ENCODE measurements around the gene B4GALT3. TPM values are rescaled to one million over a fixed set of nuclear protein-coding genes. Genes with fewer than 3 reads are reported as not detected.
A peak's percentile ranks its signal among the peaks of the same experiment; 100 is the strongest.

B4GALT3 gene
- total and polyA plus RNA-seq, 9 of the 15 experiments (the other 6 are each of a cell fraction or from before 2014, with no cell fraction given), result 31.2 to 103 (median 46.1) TPM

GRCh38 chr1:161191971-161192370 lies 14.7 kb upstream of the B4GALT3 start:
- FAIRE-seq (no peak), ATAC-seq (no peak), DNase-seq (ENCODE audit: extremely low read depth in 1 of 4, low spot score in 3 of 4) (no peak)
- Histone ChIP-seq H3K9me3 (replicated peaks; ENCODE audit: control insufficient read depth, insufficient read depth, low read depth, low read length) (no peaks in the 10 kb centered on the region), H3K36me3 (ENCODE audit: control insufficient read depth, insufficient read depth, low read length) (no peaks in the 10 kb centered on the region), H3K79me2 (ENCODE audit: control insufficient read depth, insufficient read depth, low read length) (no peaks in the 10 kb centered on the region), H3K4me1 (replicated peaks in 1 of 2; ENCODE audit: control insufficient read depth in 2 of 2, insufficient read depth in 2 of 2, low read length in 2 of 2) (peaks cover 18 to 28% of the 10 kb centered on the region in 2 experiments), H3K9ac (ENCODE audit: insufficient read depth in 1 of 2, low read depth in 2 of 2, low read length in 2 of 2) (peak overlapping the region in 1 of 2 experiments; percentile 43; a peak in 1 of 4 replicates), H3K27me3 (ENCODE audit: control insufficient read depth in 2 of 2, insufficient read depth in 2 of 2, low read length in 2 of 2) (no peaks in the 10 kb centered on the region), H4K20me1 (replicated peaks; ENCODE audit: control insufficient read depth, insufficient read depth, low read length) (no peaks in the 10 kb centered on the region), H3K27ac (ENCODE audit: extremely low read depth, low read depth, low read length) (no peak overlapping the region), H3K9me1 (ENCODE audit: control insufficient read depth, insufficient read depth, low read length) (no peaks in the 10 kb centered on the region), H3K4me2 (ENCODE audit: insufficient read depth, low read length) (no peak overlapping the region), H3K4me3 (no peak overlapping the region), H2AFZ (ENCODE audit: low read depth, low read length) (peak overlapping the region; percentile 94; the same call in 1 of the 2 replicates)
- ChIA-PET CTCF (ENCODE audit: low intra/inter-chr PET ratio) (interaction anchor here (0.9 to 2.4 kb wide), 3 partner anchors 29 to 176 kb away, joined by 3 to 9 read pairs (median 5); partner anchors contain the start of gene CFAP126), POLR2A (interaction anchor here (0.7 to 1.8 kb wide), 4 partner anchors 10 to 783 kb away, joined by 3 to 8 read pairs (median 6); partner anchors contain the start of genes B4GALT3 and NDUFS2)
- in situ Hi-C loops (cut with MboI), result no loop called here
- no TSS peak for BruUV-seq (replicated peaks)
- 22% methylated on average over 8 of the region's 8 CpGs for whole genome bisulfite sequencing (ENCODE audit: insufficient coverage, low coverage, missing lambda C conversion rate)
- intact Hi-C loops (cut with micrococcal nuclease), result loop anchor here (1.0 to 2.0 kb wide), 3 partner anchors 17 to 183 kb away; no protein-coding TSS in a partner anchor
- TF ChIP-seq SLC30A9 (CRISPR knock-in tag; IDR thresholded peaks at IDR 0.05) (no peak), RBM25 (IDR thresholded peaks at IDR 0.05; ENCODE audit: low read depth, low read length, severe bottlenecking) (no peak), BDP1 (IDR thresholded peaks at IDR 0.05; ENCODE audit: insufficient read depth, insufficient read length) (no peak), ZNF512 (tag; IDR thresholded peaks at IDR 0.05) (no peak), ZNF253 (CRISPR knock-in tag; conservative IDR thresholded peaks at IDR 0.05) (no peak)

All from K562 (cell line).